ENCODE measurements around the gene SCYGR1. TPM values are rescaled to one million over a fixed set of nuclear protein-coding genes. Genes with fewer than 3 reads are reported as not detected.
"Not testable (repeated sequence)": the region's sequence is repeated elsewhere in the genome, so short reads cannot be mapped to it uniquely, and the experiment has no call there.

The SCYGR1 gene
- total RNA-seq, 2 donors from 2014 or later, result not detected

DNA sequence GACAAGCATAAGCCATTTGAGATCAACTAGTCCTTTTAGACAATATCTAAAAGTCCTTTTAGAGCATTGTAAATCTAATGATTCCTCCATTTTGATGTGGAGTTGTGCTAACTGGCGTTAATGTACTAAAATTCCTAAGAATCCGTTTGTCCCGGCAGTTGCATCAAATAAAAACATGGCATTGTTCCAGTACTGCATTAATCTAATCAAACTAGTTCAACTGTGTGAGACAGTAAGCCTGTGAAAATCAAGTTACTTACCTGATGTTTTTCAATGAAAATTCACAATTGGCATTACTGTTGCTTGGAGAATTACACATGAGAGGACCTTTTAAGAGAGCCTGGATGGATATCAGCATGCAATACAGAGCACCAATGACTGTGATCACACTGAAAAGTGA is 21.9 kb downstream of the SCYGR1 start:
- no peaks in the 10 kb centered on the region for H3K4me1 ChIP-seq (replicated peaks)
- intact Hi-C loops (cut with DNase I), result no loop called here
- no peak for DNase-seq (ENCODE audit: low spot score)

GRCh38 chr2:227364585-227365263 is 23.0 kb downstream of the SCYGR1 start:
- H3K27ac ChIP-seq; DNase-seq (ENCODE audit: low spot score); intact Hi-C loops (cut with DNase I); H3K4me3 ChIP-seq; H3K4me1 ChIP-seq (replicated peaks); H3K9me3 ChIP-seq; H3K27me3 ChIP-seq (replicated peaks; ENCODE audit: insufficient read depth); H3K36me3 ChIP-seq: not testable (repeated sequence)
- 82% methylated on average over 11 of the region's 11 CpGs for WGBS

More for the DNA sequence above, 21.9 kb downstream of the SCYGR1 start:
- Histone ChIP-seq H3K4me3 (no peak overlapping the region), H3K27me3 (replicated peaks; ENCODE audit: insufficient read depth) (no peaks in the 10 kb centered on the region), H3K27ac (no peak overlapping the region), H3K36me3 (no peaks in the 10 kb centered on the region), H3K9me3 (no peaks in the 10 kb centered on the region)
- WGBS, result 24% methylated on average over 3 of the region's 3 CpGs
- TF ChIP-seq POLR2A (IDR thresholded peaks at IDR 0.05), result no peak
- TF ChIP-seq, protein P1, sequence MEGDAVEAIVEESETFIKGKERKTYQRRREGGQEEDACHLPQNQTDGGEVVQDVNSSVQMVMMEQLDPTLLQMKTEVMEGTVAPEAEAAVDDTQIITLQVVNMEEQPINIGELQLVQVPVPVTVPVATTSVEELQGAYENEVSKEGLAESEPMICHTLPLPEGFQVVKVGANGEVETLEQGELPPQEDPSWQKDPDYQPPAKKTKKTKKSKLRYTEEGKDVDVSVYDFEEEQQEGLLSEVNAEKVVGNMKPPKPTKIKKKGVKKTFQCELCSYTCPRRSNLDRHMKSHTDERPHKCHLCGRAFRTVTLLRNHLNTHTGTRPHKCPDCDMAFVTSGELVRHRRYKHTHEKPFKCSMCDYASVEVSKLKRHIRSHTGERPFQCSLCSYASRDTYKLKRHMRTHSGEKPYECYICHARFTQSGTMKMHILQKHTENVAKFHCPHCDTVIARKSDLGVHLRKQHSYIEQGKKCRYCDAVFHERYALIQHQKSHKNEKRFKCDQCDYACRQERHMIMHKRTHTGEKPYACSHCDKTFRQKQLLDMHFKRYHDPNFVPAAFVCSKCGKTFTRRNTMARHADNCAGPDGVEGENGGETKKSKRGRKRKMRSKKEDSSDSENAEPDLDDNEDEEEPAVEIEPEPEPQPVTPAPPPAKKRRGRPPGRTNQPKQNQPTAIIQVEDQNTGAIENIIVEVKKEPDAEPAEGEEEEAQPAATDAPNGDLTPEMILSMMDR (IDR thresholded peaks at IDR 0.05), result no peak
- TF ChIP-seq POLR2AphosphoS5 (IDR thresholded peaks at IDR 0.05), result no peak

GRCh38 chr2:227363756-227364155 is 24.0 kb downstream of the SCYGR1 start:
- no peaks in the 10 kb centered on the region for H3K4me1 ChIP-seq (replicated peaks)
- no peak for DNase-seq (ENCODE audit: low spot score)
- TF ChIP-seq POLR2A (IDR thresholded peaks at IDR 0.05) (no peak), POLR2AphosphoS5 (IDR thresholded peaks at IDR 0.05) (no peak)
- TF ChIP-seq, protein P1 (IDR thresholded peaks at IDR 0.05), result no peak
- intact Hi-C loops (cut with DNase I), result no loop called here
- no peaks in the 10 kb centered on the region for H3K36me3 ChIP-seq
- no peaks in the 10 kb centered on the region for H3K27me3 ChIP-seq (replicated peaks; ENCODE audit: insufficient read depth)
- H3K9me3 ChIP-seq, result no peaks in the 10 kb centered on the region
- H3K27ac ChIP-seq, result no peak overlapping the region
- WGBS, result 93% methylated on average over 6 of the region's 6 CpGs
- H3K4me3 ChIP-seq, result no peak overlapping the region

GRCh38 chr2:227360351-227360750 is 27.4 kb downstream of the SCYGR1 start:
- no peaks in the 10 kb centered on the region for H3K9me3 ChIP-seq
- H3K4me3 ChIP-seq, result no peak overlapping the region
- WGBS, result 78% methylated on average over 5 of the region's 5 CpGs
- no peak for DNase-seq (ENCODE audit: low spot score)
- intact Hi-C loops (cut with DNase I), result no loop called here
- TF ChIP-seq, protein P1 (IDR thresholded peaks at IDR 0.05), result no peak
- TF ChIP-seq POLR2AphosphoS5 (IDR thresholded peaks at IDR 0.05) (no peak), POLR2A (IDR thresholded peaks at IDR 0.05) (no peak)
- no peaks in the 10 kb centered on the region for H3K27me3 ChIP-seq (replicated peaks; ENCODE audit: insufficient read depth)
- H3K27ac ChIP-seq, result no peak overlapping the region
- no peaks in the 10 kb centered on the region for H3K36me3 ChIP-seq
- no peaks in the 10 kb centered on the region for H3K4me1 ChIP-seq (replicated peaks)

DNA sequence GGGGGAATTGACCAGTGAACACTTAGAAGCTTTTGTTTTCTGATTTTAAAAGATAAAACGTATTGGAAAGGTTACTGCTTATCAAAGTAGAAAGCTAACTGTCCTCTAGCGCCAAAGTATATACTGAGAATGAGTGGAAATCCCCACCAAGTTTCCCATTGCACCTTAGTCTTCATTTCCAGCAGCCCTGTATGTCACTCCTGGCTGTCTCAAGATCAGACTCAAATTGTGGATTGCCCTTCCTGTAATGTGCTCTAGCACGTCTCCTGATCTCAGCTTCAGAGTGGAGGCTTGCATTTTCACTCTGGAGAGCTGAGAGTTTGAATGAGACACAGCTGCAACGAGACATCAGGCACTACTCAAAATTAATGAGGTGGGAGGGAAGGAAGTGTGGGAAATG is 36.1 kb downstream of the SCYGR1 start:
- Histone ChIP-seq H3K9me3 (no peaks in the 10 kb centered on the region), H3K36me3 (no peaks in the 10 kb centered on the region), H3K4me1 (replicated peaks) (no peaks in the 10 kb centered on the region), H3K27me3 (replicated peaks; ENCODE audit: insufficient read depth) (no peaks in the 10 kb centered on the region), H3K4me3 (no peak overlapping the region), H3K27ac (no peak overlapping the region)
- no peak for TF ChIP-seq POLR2AphosphoS5 (IDR thresholded peaks at IDR 0.05)
- TF ChIP-seq POLR2A (IDR thresholded peaks at IDR 0.05), result no peak
- TF ChIP-seq, protein P1 (IDR thresholded peaks at IDR 0.05), result no peak
- WGBS, result 71% methylated on average over 4 of the region's 4 CpGs
- DNase-seq (ENCODE audit: low spot score), result no peak
- intact Hi-C loops (cut with DNase I), result no loop called here

All from prostate gland (tissue), 2 donors.